ENCODE data around the gene MRPS14.

The MRPS14 gene

GRCh38 chr1:175015243-175015642 is 8.0 kb downstream of the MRPS14 start:
- no peak for DNase-seq

GRCh38 chr1:175013445-175013844 is 9.8 kb downstream of the MRPS14 start:
- DNase-seq: no peak

DNA sequence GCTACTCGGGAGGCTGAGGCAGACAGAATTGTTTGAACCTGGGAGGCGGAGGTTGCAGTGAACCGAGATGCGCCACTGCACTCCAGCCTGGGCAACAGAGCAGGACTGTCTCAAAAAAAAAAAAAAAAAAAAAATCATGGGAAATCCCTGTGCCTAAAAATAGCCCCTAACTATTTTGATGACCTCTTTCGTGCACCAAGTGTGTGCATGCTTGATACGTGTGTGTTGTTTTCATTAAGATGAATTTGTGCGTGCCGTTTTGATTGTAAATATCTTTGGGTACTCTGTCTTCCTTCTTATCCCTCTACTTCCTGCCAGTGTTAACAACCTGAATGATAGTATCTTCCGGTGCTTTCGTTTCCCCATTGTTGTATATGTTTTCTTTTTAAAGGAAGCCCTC is 13.7 kb downstream of the MRPS14 start:
- DNase-seq: no peak

DNA sequence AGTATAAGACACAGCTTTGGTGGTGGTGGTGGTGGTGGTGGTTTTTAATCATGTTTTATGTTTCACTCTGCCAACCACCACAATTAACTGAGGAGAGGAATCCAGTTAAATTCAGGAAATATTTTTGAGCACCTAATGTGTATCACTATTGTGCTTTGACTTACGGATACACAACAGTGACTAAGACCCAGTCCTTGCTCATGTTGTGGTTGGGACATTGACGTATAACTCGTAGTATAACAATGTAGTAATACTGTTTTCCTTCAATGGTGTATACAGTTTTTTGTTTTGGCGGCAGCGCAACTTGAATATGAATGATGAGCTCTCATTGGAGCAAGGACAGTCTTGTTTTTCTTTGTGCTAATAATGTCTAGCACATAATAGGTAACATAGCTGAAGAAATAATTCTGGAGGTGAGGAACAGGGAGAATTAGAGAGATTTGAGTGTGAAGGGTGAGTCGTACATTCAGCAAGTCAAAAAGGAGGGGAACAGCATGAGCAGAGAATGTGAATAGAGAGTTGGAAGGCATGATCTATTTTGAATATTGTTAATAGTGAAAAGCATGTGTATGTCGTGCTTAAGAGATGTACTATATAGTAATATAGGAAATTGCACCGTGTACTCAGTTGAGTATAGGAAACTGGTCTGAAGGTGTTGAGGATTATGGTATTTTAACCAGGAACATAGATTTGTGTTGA is 18.0 kb downstream of the MRPS14 start:
- DNase-seq: no peak

- no peak for DNase-seq
Measured at GRCh38 chr1:175003521-175003920, 19.7 kb downstream of the MRPS14 start.

DNA sequence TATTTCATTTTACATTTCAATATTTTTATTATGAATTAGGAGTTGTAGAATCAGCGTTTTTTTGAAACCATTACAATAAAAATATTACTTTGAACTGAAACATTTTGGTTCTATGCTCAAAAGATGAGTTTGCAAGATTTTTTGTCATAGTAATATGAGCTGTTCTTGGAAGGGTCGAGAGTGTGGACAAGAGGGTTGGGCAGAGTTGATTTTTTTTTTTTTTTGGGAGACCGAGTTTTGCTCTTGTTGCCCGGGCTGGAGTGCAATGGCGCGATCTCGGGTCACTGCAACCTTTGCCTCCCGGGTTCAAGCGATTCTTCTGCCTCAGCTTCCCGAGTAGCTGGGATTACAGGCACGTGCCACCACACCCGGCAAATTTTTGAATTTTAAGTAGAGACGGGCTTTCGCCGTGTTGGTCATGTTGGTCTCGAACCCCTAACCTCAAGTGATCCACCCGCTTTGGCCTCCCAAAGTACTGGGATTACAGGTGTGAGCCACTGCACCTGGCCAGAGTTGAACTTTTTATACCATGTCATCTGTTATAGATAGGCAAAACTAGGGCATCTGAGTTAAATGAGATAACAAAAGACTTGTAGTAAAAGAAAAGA is 20.2 kb downstream of the MRPS14 start:
- no peak for DNase-seq

- DNase-seq: peak; percentile 35
Measured at GRCh38 chr1:175000697-175001187, 22.5 kb downstream of the MRPS14 start.

DNA sequence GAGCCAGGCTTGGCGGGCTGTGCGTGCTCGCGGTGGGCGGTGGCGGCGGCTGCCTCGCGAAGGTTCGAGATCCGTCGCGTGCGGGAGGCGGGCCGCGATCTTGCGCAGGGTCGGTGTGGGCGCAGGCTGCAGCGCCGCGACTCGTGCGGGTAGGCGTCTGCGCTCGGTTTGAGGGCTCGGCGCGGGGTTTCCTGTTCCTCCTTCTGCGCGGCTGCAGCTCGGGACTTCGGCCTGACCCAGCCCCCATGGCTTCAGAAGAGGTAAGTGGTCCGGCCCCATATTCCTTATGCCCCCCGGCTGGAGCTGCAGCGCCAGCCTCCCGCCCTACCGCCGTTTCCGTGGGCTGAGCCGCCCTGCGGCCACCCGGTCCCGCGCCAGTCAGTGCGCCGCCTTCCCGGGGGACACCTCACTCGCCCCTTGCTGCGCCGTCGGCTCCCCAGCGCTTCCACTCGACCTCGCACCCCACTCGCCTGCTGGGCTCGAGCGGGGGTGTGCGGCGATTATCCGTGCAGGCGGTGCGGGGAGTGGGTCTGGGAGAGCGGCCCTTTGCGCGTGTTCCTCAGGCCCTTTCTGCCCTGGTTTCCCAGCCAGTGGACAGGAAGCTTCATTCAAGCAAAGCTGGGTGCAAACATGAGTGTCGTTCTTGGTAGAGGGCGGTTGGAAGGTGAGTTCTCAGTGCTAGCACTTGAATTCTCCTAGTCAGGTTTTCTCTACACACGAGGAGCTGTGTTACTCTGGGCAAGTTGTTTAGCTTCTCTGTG is 23.1 kb downstream of the MRPS14 start, which contains the start of gene CACYBP:
TSS of gene CACYBP (plus strand) at position 12 of the 761 bp plus-strand sequence. CDS start at position 246, 234 bp downstream.
- peak; percentile 34 for DNase-seq

- peak; percentile 98 for DNase-seq
Measured at GRCh38 chr1:174999216-174999935, 23.8 kb downstream of the MRPS14 start.

DNA sequence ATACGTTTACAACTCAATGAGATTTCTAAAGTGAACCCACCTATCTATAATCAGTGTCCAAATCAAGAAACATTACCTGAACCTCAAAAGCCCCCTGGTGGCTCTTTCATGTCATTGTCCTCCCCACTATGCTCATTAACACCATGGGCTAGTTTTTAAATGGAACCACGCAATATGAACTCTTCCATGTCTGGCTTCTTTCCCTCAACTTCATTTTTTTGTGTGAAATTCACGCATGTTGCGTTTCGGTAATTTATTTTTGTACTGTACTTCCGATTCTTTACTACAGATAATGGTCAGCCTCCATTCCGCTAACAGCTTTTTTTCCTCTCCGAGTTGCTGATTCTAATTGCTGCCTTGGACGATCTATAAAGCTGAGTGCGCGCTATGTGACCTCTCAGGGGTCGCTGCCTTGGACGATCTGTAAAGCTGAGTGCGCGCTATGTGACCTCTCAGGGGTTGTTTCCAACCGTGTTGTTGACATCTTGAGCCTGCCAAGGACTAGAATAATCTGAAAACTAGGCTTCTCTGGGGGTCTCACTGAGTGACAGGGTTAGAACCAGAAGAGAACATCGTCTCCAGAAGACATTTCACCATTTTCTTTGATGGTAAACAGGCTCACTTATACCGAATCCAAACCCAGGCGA is 24.5 kb downstream of the MRPS14 start:
- DNase-seq: peak; percentile 86

- DNase-seq: no peak
Measured at GRCh38 chr1:174997041-174997440, 26.2 kb downstream of the MRPS14 start.

GRCh38 chr1:174996476-174996875 is 26.7 kb downstream of the MRPS14 start:
- peak; percentile 38 for DNase-seq

- DNase-seq: no peak
Measured at GRCh38 chr1:174995916-174996315, 27.3 kb downstream of the MRPS14 start.

DNA sequence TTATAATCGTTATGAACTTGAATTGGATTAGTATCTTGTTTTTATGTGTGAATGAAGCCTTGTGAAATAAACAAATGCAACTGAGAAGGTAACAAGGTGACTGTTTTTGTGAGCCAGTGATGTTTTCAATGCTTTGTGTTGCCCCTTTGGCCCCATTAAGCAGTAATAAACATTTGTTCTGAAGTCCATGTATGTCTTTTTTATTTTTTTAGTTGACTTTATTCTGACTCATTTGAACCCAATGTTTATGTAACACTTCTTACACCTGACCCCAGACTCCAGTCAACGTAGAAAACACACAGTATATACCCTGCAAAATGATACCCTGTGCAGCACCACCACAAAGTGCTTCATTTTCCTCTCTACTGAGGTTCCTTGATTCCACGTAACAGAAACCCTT is 28.1 kb downstream of the MRPS14 start:
- no peak for DNase-seq

GRCh38 chr1:174991473-174991872 is 31.8 kb downstream of the MRPS14 start:
- no peak for DNase-seq

DNA sequence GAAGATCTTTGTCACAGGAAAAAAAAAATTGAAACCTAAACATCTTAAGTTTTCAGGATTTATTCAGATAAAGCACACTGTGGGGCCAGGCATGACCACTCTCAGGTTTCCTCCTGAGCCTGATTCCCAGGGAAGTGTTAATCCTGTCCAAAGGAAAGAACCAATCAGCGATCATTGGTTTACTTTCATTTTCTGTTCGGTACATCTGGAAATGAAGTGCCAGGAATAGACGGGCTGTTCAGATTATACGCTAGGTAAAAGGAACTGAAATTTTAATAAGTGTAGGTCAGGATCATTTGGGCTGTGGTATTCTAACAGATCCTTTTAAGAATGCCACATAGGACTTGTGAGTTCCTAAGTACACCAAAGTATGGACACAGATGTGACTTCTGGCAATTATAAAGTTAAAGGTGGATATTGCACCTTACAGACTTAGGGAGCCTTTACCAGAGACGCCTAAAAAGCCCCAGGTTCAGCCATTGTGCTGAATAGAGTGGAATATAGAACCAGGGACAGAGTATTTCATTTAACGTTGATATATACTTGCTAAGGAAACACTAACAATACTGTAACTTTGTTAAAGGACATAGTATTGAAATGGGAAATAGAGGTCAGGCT is 32.7 kb downstream of the MRPS14 start:
- DNase-seq: peak; percentile 64

- DNase-seq: no peak
Measured at GRCh38 chr1:174989536-174990220, 33.5 kb downstream of the MRPS14 start.

- DNase-seq: no peak
Measured at GRCh38 chr1:174988986-174989385, 34.2 kb downstream of the MRPS14 start.

DNA sequence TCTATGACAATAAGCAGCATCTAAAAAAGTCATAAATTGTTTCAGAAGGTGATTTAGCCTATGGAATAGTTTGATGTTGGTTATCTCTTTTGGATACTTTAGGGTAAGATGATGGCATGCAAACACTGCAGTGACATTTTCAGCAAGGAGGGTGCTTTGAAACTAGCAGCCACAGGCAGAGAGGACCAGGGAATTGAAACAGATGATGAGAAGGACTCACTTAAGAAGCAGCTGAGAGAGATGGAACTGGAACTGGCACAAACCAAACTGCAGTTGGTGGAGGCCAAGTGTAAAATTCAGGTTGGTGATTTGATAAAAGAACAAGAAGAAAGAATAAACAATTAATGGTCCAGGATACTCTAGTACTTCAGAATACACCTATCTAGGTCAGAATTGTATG is 34.7 kb downstream of the MRPS14 start:
- DNase-seq: no peak

DNA sequence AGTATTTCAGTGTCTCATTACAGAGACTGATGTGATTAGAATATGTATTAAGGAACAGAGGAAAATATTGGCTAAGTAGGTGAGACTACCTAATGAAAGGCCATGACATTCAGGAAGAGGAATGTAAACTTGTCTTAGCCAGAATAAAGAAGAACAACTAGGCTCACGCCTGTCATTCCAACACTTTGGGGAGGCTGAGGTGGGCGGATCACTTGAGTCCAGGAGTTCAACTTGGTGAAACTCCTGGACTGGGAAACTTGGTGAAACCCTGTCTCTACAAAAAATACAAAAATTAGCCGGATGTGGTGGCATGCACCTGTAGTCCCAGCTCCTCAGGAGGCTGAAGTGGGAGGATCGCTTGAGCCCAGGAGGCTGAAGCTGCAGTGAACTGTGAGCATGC is 38.3 kb downstream of the MRPS14 start:
- no peak for DNase-seq

DNA sequence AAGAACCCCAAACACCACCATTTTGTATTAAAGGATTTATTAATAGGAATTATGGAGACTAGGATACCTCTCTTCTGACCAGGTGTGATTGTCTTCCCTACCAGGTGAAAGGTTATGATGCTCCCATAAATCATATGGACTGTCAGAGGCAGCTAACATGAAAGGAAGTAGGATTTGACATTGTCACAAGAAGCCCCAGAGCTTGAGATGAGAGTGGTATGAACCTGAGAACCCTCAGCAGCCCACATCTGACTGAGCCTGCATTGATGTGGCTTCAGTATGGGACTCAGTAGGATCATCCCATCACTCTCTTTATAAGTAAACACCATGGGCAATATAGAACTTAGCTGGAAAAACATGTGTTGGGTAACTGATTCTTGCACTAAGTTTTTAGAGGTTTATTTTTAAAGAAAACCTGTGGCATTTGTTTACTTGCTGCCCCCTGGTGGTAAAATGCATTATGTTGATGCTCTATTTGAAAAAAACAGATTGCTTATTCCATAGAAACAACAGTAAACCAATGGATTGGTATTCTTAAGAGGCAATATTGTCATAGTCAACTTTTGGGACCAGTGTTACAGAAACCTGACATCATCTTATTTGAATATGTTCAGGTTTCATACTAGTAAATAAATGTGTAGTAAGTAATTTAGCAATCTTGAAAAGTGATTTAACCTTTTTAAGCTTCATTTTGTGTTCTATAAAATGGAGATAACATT is 40.1 kb downstream of the MRPS14 start:
- DNase-seq: peak; percentile 72

Measured in hematopoietic multipotent progenitor cell treated with erythropoietin and hydrocortisone succinate and interleukin-3 and kit ligand, for 8 days (in vitro differentiated cells).